ENCODE data around the gene WRNIP1.
"Not testable (repeated sequence)": the region's sequence is repeated elsewhere in the genome, so short reads cannot be mapped to it uniquely, and the experiment has no call there.

Gene WRNIP1

GRCh38 chr6:2758980-2759379 lies 6.2 kb upstream of the WRNIP1 start:
- intact Hi-C loops (cut with DNase I) = no loop called here
- DNase-seq = no peak

GRCh38 chr6:2760882-2761842 lies 4.0 kb upstream of the WRNIP1 start:
- no peak for DNase-seq
- intact Hi-C loops (cut with DNase I) = no loop called here

GRCh38 chr6:2762868-2763267 lies 2.3 kb upstream of the WRNIP1 start:
- DNase-seq; intact Hi-C loops (cut with DNase I): not testable (repeated sequence)

DNA sequence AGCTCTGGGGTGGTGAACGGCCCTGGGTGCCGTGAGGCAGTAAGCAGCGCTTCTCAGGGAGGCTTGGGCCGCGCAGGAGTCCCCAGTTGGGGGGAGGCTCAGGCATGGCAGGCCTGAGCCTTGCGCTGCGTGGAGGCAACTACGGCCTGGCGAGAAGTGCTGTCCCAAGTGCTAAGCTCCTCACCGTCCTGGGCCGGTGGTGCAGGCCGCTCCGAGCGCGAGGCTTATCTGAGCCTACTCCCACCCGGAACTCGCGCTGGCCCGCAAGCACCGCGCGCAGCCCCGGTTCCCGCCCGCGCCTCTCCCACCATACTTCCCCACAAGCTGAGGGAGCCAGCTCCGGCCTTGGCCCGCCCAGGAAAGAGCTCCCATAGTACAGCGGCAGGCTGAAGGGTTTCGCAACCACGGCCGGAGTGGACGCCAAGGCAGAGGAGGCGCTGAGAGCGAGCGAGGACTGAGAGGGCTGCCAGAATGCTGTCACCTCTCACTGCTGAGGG lies 1.8 kb upstream of the WRNIP1 start:
- peak in 1 of 10 donors; percentile 80 for DNase-seq
- intact Hi-C loops (cut with DNase I) = no loop called here

DNA sequence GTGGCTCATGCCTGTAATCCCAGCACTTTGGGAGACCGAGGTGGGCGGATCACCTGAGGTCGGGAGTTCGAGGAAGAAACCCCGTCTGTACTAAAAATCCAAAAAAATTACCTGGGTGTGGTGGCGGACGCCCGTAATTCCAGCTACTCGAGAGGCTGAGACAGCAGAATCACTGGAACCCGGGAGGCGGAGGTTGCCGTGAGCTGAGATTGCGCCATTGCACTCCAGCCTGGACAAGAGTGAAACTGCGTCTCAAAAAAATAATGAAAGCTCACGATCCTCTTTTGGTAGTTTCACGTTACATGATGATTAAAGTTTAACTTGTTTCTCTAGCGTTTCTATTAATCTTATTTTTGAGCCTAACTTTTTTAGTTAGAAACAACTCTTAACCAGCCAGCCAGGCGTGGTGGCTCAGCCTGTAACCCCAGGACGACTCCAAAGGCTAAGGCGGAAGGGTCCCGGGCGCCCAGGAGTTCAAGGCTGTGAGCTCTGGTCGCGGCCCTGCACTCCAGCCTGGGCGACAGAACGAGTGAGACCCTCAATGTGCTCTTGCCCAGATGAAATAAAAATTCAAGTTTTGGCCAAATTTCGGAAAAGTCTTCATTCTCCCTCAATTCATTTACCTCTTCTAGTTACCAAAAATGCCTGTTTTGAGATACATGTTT lies 1.2 kb upstream of the WRNIP1 start:
- intact Hi-C loops (cut with DNase I) = no loop called here
- DNase-seq = peak in 1 of 10 donors; percentile 79

DNA sequence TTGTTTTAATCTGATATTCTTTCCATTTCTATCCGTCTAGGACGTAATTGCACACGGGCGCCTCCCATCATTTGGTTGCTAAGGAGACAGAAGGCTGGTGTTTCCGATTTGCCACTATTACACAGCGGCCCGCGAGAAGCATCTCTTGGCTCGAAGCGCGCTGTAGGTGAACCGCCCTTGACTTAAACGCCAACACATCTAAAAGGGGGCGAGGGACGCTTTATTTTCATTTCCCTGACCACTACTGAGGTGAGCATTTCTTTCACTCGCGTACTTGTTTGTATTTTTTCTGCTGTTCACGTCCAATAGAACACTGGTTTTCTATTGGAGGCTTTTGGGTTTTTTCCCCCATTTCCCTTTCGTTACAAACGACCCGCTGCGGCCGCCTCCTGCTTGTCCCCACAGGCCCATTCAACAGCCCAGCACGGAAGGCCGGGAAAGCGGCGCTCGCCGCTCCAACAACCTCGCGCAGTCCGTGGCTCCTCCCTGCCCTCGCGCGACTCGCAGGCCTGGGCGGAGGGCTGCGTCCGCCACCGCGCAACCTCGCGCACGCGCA lies 505 bp upstream of the WRNIP1 start:
- peak in 8 of 10 donors; percentile 42 to 91 (median 58) for DNase-seq
- intact Hi-C loops (cut with DNase I) = no loop called here

GRCh38 chr6:2765896-2766766 lies 938 bp downstream of the WRNIP1 start:
- peak in 5 of 10 donors; percentile 25 to 91 (median 37) for DNase-seq
- intact Hi-C loops (cut with DNase I) = no loop called here

GRCh38 chr6:2766767-2767656 lies 1.8 kb downstream of the WRNIP1 start:
- intact Hi-C loops (cut with DNase I) = no loop called here
- no peak for DNase-seq

- no peak for DNase-seq
- intact Hi-C loops (cut with DNase I) = no loop called here
These were observed 2.7 kb downstream of the WRNIP1 start for GRCh38 chr6:2767657-2768524.

- intact Hi-C loops (cut with DNase I) = no loop called here
- DNase-seq = no peak
These were observed 3.5 kb downstream of the WRNIP1 start for GRCh38 chr6:2768696-2769095.

- intact Hi-C loops (cut with DNase I) = loop anchor here (10.0 kb wide), 2 partner anchors 65 to 165 kb away; no protein-coding TSS in a partner anchor
- peak in 1 of 10 donors; percentile 87 for DNase-seq
These were observed 5.0 kb downstream of the WRNIP1 start for GRCh38 chr6:2770171-2770570.

DNA sequence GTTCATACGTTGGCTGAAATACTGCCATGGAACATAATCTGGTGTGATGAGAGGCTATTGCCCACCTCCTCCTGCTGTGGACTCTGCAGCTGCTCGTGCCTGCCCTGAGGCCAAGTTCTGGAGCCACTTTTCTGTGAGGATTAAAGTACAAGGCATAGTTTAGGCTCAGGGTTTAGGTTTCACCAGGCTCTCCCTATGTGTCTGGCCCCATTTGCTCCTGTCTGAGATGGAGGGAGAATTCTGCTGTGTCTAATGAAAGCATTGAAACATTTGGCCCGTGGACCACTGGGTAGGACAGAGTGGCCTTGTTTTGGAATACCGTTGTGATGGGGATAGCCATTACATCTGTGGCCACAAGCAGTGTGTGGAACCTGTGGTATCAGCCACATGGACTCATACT lies 5.9 kb downstream of the WRNIP1 start:
- no peak for DNase-seq
- intact Hi-C loops (cut with DNase I) = loop anchor here (10.0 kb wide), 2 partner anchors 64 to 164 kb away; no protein-coding TSS in a partner anchor

DNA sequence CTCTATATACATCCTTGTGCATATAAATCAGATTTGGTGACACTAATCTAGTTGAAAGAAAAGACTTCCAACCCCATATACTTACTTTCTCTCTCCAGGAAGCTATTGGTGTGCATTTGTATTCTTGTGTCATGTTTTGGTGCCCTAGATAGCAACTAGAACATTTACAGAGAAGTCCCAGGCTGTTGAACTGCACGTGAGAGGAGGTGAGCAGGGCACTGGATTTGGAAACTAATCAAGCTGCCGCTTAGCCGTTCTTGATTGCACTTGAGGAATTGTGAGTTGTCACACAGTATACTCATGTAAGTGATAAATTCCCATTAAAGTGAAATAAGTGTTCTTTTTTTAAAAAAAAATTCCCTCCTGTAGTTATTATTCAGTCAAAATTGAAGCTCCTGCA lies 7.6 kb downstream of the WRNIP1 start:
- intact Hi-C loops (cut with DNase I) = loop anchor here (10.0 kb wide), 2 partner anchors 62 to 162 kb away; no protein-coding TSS in a partner anchor

GRCh38 chr6:2773449-2773848 lies 8.3 kb downstream of the WRNIP1 start:
- intact Hi-C loops (cut with DNase I) = loop anchor here (10.0 kb wide), 2 partner anchors 61 to 161 kb away; no protein-coding TSS in a partner anchor
- no peak for DNase-seq

More for the DNA sequence above, 7.6 kb downstream of the WRNIP1 start:
- DNase-seq = no peak

DNA sequence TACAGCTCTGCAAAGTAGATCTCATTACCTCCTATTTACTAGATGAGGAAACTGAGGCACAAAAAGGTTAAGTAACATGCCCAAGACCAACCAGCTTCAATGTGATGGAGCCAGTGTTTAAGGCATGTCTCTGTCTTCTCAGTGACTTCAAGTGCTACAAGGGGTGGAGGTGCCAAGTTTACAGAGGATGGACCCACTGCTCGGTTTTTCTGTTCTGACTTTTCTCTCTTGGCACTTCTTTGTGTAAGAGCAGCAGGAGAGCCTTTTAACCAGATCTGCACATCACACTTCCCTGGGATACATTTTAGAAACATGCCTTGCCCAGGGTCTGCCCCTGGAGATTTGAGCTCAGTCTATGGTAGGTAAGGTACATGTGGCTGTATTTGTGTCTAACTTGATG lies 9.8 kb downstream of the WRNIP1 start:
- DNase-seq = no peak
- intact Hi-C loops (cut with DNase I) = loop anchor here (10.0 kb wide), 2 partner anchors 60 to 160 kb away; no protein-coding TSS in a partner anchor

GRCh38 chr6:2777249-2777648 lies 12.1 kb downstream of the WRNIP1 start:
- DNase-seq = no peak
- intact Hi-C loops (cut with DNase I) = loop anchor here (10.0 kb wide), 2 partner anchors 58 to 158 kb away; no protein-coding TSS in a partner anchor

DNA sequence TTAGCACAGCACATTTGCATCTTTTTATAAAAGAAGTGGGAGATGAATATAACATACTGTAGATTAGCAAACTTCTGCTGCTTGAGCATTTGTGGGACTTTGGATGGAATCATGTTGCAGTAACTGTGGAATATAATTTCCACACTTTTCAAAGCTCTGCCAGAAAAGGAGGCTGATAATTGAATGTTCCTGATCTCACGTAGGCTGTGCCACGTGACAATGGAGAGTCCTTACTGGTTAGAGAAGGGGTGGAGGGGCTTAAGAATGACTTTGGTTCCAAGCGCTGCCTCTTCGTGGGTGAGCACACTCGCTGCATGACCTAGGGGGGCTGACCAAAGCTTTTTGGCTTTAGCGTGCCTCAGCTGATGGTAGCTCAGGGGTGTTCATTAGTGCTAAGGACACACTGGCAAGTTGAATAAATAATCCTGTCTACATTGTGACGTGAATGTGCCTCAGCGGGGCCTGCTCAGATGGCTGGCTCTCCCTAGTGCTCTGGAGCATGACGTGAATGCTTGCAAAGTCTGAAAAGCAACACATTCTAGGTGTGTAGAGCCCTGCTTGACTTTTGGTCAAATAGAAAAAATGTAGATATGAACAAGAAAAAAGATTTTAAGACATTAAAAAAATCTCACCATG lies 15.0 kb downstream of the WRNIP1 start:
- intact Hi-C loops (cut with DNase I) = no loop called here
- DNase-seq = no peak
